Heart left ventricle (tissue), 13 donors: ENCODE data around the gene KIRREL3.

Experiments used
- CTCF ChIP-seq, 12 donors: fragments of 200-600 bp; sonication (generic) in 4 of 12; IDR thresholded peaks; one replicate each; pipeline versions ENCODE4 v1.5.0 to v1.8.0; 2018 to 2022; ENCODE audit warnings: antibody characterized with exemption in 12 of 12, mild to moderate bottlenecking in 5 of 12
- POLR2A ChIP-seq, 2 donors: fragments of 450-650 bp; IDR thresholded peaks; one replicate each; pipeline ENCODE4 v1.6.1; 2017; ENCODE audit warnings: antibody characterized with exemption in 2 of 2, mild to moderate bottlenecking in 2 of 2, moderate library complexity in 2 of 2
- donor health status: ischemic (EF 13 %, LVEDD 7.1; RV severe dilation, severe dysfunction).
- donor health status: DM: no; HTN: yes; CAD: no.
- donor health status: DM: no; HTN: no; CAD: no.
- donor health status: ischemic (EF 25% LVEDD 6.9; RV normal size, moderate dysfunction).
- donor health status: ischemic (EF 25% LVEDD 5.7; RV mildly dilated, moderate dysfunction).
- donor health status: ischemic (EF 35%, LVEDD 5.7; RV mildly dilated, moderate dysfunction).
- donor health status: nonischemic (EF 11% LVEDD 7.7; RV severe dilation, severe dysfunction).
- donor health status: DM: yes; HTN: yes; CAD: no.
- donor health status: PGD.
- donor health status: ischemic (EF 29% LVEDD 5.4; RV normal size, mild dysfunction).
- donor health status: nonischemic (EF 23%, LVEDD 6.1; RV moderate dilation, normal function).

- TF ChIP-seq POLR2A (IDR thresholded peaks at IDR 0.05) (no peak), CTCF (IDR thresholded peaks at IDR 0.05) (no peak)
Measured at GRCh38 chr11:126791446-126791845, 209.1 kb downstream of the KIRREL3 start.
